IMR-90 (cell line): ENCODE measurements around the gene TRAPPC5. TPM values are rescaled to one million over a fixed set of nuclear protein-coding genes. Genes with fewer than 3 reads are reported as not detected.

Experiments
- ATAC-seq: fragments of 200-7000 bp; cut with Tn5 transposase; 2 replicates; pipeline ENCODE4 v1.9.1; 2020; ENCODE audit warnings: low read depth, mild to moderate bottlenecking, moderate library complexity
- BruUV-seq: library from RNA; stranded (reverse); fragments of 400-500 nt; replicated peaks from 2 replicates; lab custom pipeline; 2021; lab: Mats Ljungman, UMichigan
- CTCF ChIA-PET: fragments of 300-600 bp; formaldehyde crosslinking; extraction: SDS; loops from one replicate; lab custom pipeline; 2021; ENCODE audit warnings: antibody characterized with exemption; lab: Yijun Ruan, JAX
- POLR2A ChIA-PET: fragments of 300-600 bp; sonication (Branson Sonifier 250); formaldehyde crosslinking; loops from one replicate; lab custom pipeline; 2022; ENCODE audit warnings: antibody characterized with exemption; ENCODE audit not compliant: unreplicated experiment; lab: Charles Lee
- DNase-seq: peaks from one replicate; pipeline ENCODE4 v3.0.0; 2013
- H2AFZ ChIP-seq: replicated peaks from 2 replicates; pipeline ENCODE3; 2013; ENCODE audit warnings: low read length, mild to moderate bottlenecking; ENCODE audit not compliant: poor library complexity
- H2AK5ac ChIP-seq: 2 replicates; pipeline ENCODE4 v1.6.1; 2013; ENCODE audit warnings: low read depth, low read length, inconsistent platforms
- H2AK9ac ChIP-seq: replicated peaks from 2 replicates; pipeline ENCODE3; 2013; ENCODE audit warnings: mild to moderate bottlenecking, low read depth, low read length, moderate library complexity; ENCODE audit not compliant: poor library complexity
- H2BK120ac ChIP-seq: 2 replicates; pipeline ENCODE4 v1.6.1; 2013; ENCODE audit warnings: low read depth, low read length, inconsistent platforms
- H2BK15ac ChIP-seq: 3 replicates; pipeline ENCODE4 v1.6.1; 2013; ENCODE audit warnings: low read depth, low read length, inconsistent platforms
- H2BK20ac ChIP-seq: 2 replicates; pipeline ENCODE4 v1.6.1; 2013; ENCODE audit warnings: low read depth, mild to moderate bottlenecking, inconsistent platforms, low read length, moderate library complexity
- H2BK5ac ChIP-seq: 2 replicates; pipeline ENCODE4 v1.6.1; 2013; ENCODE audit warnings: mild to moderate bottlenecking, low read depth, low read length, inconsistent platforms; ENCODE audit not compliant: poor library complexity, severe bottlenecking
- H3K14ac ChIP-seq: replicated peaks from 2 replicates; pipeline ENCODE4 v1.6.1; 2013; ENCODE audit warnings: low read depth, low read length, inconsistent platforms
- H3K18ac ChIP-seq: 2 replicates; pipeline ENCODE4 v1.6.1; 2013; ENCODE audit warnings: low read depth, low read length, control low read depth
- H3K23ac ChIP-seq: 2 replicates; pipeline ENCODE4 v1.6.1; 2013; ENCODE audit warnings: low read depth, low read length, inconsistent platforms
- H3K27ac ChIP-seq: 2 replicates; pipeline ENCODE4 v1.5.1; 2013; ENCODE audit warnings: mild to moderate bottlenecking, control low read depth, low read length; ENCODE audit not compliant: insufficient read depth
- H3K27me3 ChIP-seq: 2 replicates; pipeline ENCODE4 v1.6.1; 2013; ENCODE audit warnings: low read length; ENCODE audit not compliant: control insufficient read depth, insufficient read depth
- H3K36me3 ChIP-seq: 2 replicates; pipeline ENCODE4 v1.6.1; 2013; ENCODE audit warnings: low read length, mixed read lengths; ENCODE audit not compliant: control insufficient read depth, insufficient read depth
- H3K4ac ChIP-seq: 2 replicates; pipeline ENCODE4 v1.6.1; 2013; ENCODE audit warnings: low read depth, low read length, inconsistent platforms
- H3K4me1 ChIP-seq: 2 replicates; pipeline ENCODE4 v1.6.1; 2013; ENCODE audit warnings: low read length, mixed read lengths; ENCODE audit not compliant: control insufficient read depth, insufficient read depth
- H3K4me2 ChIP-seq: 2 replicates; pipeline ENCODE4 v1.6.1; 2013; ENCODE audit warnings: low read depth, mild to moderate bottlenecking, control low read depth, low read length, moderate library complexity
- H3K4me3 ChIP-seq: 2 replicates; pipeline ENCODE4 v1.5.1; 2013; ENCODE audit warnings: low read depth, mild to moderate bottlenecking, control low read depth, low read length, moderate library complexity; ENCODE audit not compliant: insufficient read depth
- H3K56ac ChIP-seq: 2 replicates; pipeline ENCODE4 v1.6.1; 2013; ENCODE audit warnings: low read length, inconsistent platforms; ENCODE audit not compliant: insufficient read depth; ENCODE audit errors: extremely low read depth
- H3K79me1 ChIP-seq, 2 experiments: 2 replicates each; pipeline ENCODE4 v1.6.1; 2013; ENCODE audit warnings: low read length in 2 of 2, inconsistent platforms in 1 of 2, low read depth in 1 of 2
- H3K9ac ChIP-seq: 2 replicates; pipeline ENCODE4 v1.6.1; 2013; ENCODE audit warnings: low read depth, low read length, control low read depth
- H3K9me1 ChIP-seq: 2 replicates; pipeline ENCODE4 v1.6.1; 2013; ENCODE audit warnings: low read length, inconsistent platforms; ENCODE audit not compliant: insufficient read depth
- H3K9me3 ChIP-seq: 2 replicates; pipeline ENCODE4 v1.6.1; 2013; ENCODE audit warnings: low read length; ENCODE audit not compliant: control insufficient read depth, insufficient read depth
- H4K20me1 ChIP-seq: 2 replicates; pipeline ENCODE4 v1.6.1; 2013; ENCODE audit warnings: low read length, inconsistent platforms; ENCODE audit not compliant: insufficient read depth
- H4K5ac ChIP-seq: 2 replicates; pipeline ENCODE4 v1.6.1; 2013; ENCODE audit warnings: mild to moderate bottlenecking, low read depth, low read length, control low read depth
- H4K8ac ChIP-seq, 2 experiments: 2 replicates each; pipeline ENCODE4 v1.6.1; 2013; ENCODE audit warnings: low read depth in 2 of 2, low read length in 2 of 2, control low read depth in 1 of 2, inconsistent platforms in 1 of 2
- H4K91ac ChIP-seq: 2 replicates; pipeline ENCODE4 v1.6.1; 2013; ENCODE audit warnings: low read depth, low read length, inconsistent platforms; ENCODE audit not compliant: insufficient read depth
- CEBPB ChIP-seq: IDR thresholded peaks from 2 replicates; pipeline ENCODE4 v1.6.1; 2012; ENCODE audit warnings: low read depth, low read length, improper control_type of control experiment
- CHD1 ChIP-seq: IDR thresholded peaks from 2 replicates; pipeline ENCODE4 v1.6.1; 2012; ENCODE audit warnings: low read depth, low read length, improper control_type of control experiment
- MAFK ChIP-seq: IDR thresholded peaks from 2 replicates; pipeline ENCODE4 v1.6.1; 2012; ENCODE audit warnings: low read depth, low read length, improper control_type of control experiment
- MXI1 ChIP-seq: IDR thresholded peaks from 2 replicates; pipeline ENCODE4 v1.6.1; 2012; ENCODE audit warnings: low read depth, mild to moderate bottlenecking, low read length, moderate library complexity, borderline replicate concordance
- NFE2L2 ChIP-seq: fragments of 150-350 bp; IDR thresholded peaks from 2 replicates; pipeline ENCODE4 v1.6.1; 2016; ENCODE audit warnings: low read depth, mild to moderate bottlenecking, low read length
- SMC3 ChIP-seq: fragments of 150-350 bp; IDR thresholded peaks from 2 replicates; pipeline ENCODE4 v1.6.1; 2016; ENCODE audit warnings: low read depth, mild to moderate bottlenecking, antibody characterized with exemption, low read length, moderate library complexity
- WGBS, 2 experiments: methylation state at CpG; one replicate each; pipeline versions ENCODE4 v1.1.5 to v1.1.7; 2013; ENCODE audit warnings: missing lambda C conversion rate in 2 of 2; ENCODE audit not compliant: insufficient read length in 1 of 2; ENCODE audit errors: extremely low coverage in 2 of 2; 5-methylcytosine and 5-hydroxymethylcytosine counted together
- dilution Hi-C: fragments of 300-500 bp; cut with HindIII; formaldehyde crosslinking; loops from one replicate; pipeline ENCODE4 v1.14.3; 2018; ENCODE audit warnings: low sequenced_read_pairs; ENCODE audit not compliant: unreplicated experiment
- in situ Hi-C: fragments of 300-500 bp; cut with MboI; formaldehyde crosslinking; loops from 3 replicates; pipeline ENCODE4 v1.14.3; 2019; ENCODE audit warnings: low sequenced_read_pairs, inconsistent platforms, mixed read lengths
- intact Hi-C: fragments of 100-400 bp; cut with micrococcal nuclease; formaldehyde crosslinking; loops from 2 replicates; pipeline ENCODE4 v1.10.0; 2022
- polyA plus RNA-seq, 3 experiments: library from polyadenylated mRNA; depleted of rRNA; stranded (reverse); fragments of >200 nt; gene quantifications; 2 replicates each; pipeline ENCODE4 v1.2.3, GENCODE V29; 2012; ENCODE audit warnings: low replicate concordance in 1 of 3
- total RNA-seq: library from RNA; depleted of rRNA; stranded (reverse); fragments of >200 nt; gene quantifications from 2 replicates; pipeline ENCODE4 v1.2.3, GENCODE V29; 2012
- TF ChIP-seq, protein P1 (sequence below): conservative IDR thresholded peaks from 2 replicates; pipeline ENCODE4 v1.5.1; 2012; ENCODE audit warnings: mild to moderate bottlenecking, low read depth, low read length, improper control_type of control experiment
- TF ChIP-seq, protein P2 (sequence below): fragments of 150-350 bp; IDR thresholded peaks from 2 replicates; pipeline ENCODE4 v1.6.1; 2016; ENCODE audit warnings: low read depth, mild to moderate bottlenecking, low read length, moderate library complexity, borderline replicate concordance
- TF ChIP-seq, protein P3 (sequence below): fragments of 150-350 bp; IDR thresholded peaks from 2 replicates; pipeline ENCODE4 v1.6.1; 2017; ENCODE audit warnings: mild to moderate bottlenecking, antibody characterized with exemption, low read length, low read depth

TRAPPC5 gene
- total and polyA plus RNA-seq, 2 of the 4 experiments (the other 2 are of a cell fraction) = 54.7 to 109 TPM

DNA sequence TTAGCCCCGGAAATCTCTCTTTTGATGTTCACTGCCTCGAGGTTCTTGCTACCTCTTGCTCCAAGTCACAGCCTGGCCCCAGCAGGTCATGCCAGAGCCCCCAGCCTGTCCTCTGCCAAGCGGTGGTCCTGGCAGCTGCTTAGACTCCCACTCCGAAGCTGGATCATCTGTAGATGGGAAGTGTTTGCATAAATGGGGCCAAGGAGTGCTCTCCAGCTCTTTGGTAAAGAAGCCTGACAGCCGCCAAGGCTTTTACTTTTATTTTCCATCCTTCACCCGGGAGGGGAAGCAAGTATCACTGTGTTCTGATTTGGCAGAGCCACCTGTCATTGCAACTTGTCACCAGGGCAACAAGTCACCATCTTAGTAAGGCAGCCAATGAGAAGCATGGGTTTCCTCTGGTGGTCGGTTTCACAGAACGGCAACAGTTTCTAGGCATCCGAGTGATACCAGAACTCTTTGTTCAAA, 22.4 kb upstream of the TRAPPC5 start:
- Histone ChIP-seq H3K23ac (no peak overlapping the region), H3K27me3 (peaks cover 10% of the 10 kb centered on the region), H3K79me1 (no peaks in the 10 kb centered on the region), H3K14ac (no peak overlapping the region), H2AK5ac (no peak overlapping the region), H3K9me3 (no peaks in the 10 kb centered on the region), H4K91ac (no peak overlapping the region), H4K5ac (no peak overlapping the region), H2AK9ac (no peak overlapping the region), H3K56ac (no peak overlapping the region), H3K4me3 (no peak overlapping the region), H2BK5ac (no peak overlapping the region), H2BK20ac (no peak overlapping the region), H2AFZ (no peak overlapping the region), H4K20me1 (no peaks in the 10 kb centered on the region), H3K27ac (no peak overlapping the region), H3K9me1 (no peaks in the 10 kb centered on the region), H3K18ac (no peak overlapping the region), H2BK120ac (no peak overlapping the region), H3K4me2 (no peak overlapping the region; the same call in 1 of the 2 replicates), H2BK15ac (no peak overlapping the region), H3K9ac (no peak overlapping the region), H3K4me1 (no peaks in the 10 kb centered on the region), H3K36me3 (no peaks in the 10 kb centered on the region), H4K8ac (no peak overlapping the region), H3K4ac (no peak overlapping the region)
- POLR2A ChIA-PET = no interaction called here
- no peak for DNase-seq
- WGBS, 2 experiments = 7% methylated on average over 3 of the region's 9 CpGs; no CpG with 5 or more reads in 1 of the 2 experiments
- TF ChIP-seq SMC3 = no peak
- no peak for TF ChIP-seq CEBPB
- TF ChIP-seq, protein P1, sequence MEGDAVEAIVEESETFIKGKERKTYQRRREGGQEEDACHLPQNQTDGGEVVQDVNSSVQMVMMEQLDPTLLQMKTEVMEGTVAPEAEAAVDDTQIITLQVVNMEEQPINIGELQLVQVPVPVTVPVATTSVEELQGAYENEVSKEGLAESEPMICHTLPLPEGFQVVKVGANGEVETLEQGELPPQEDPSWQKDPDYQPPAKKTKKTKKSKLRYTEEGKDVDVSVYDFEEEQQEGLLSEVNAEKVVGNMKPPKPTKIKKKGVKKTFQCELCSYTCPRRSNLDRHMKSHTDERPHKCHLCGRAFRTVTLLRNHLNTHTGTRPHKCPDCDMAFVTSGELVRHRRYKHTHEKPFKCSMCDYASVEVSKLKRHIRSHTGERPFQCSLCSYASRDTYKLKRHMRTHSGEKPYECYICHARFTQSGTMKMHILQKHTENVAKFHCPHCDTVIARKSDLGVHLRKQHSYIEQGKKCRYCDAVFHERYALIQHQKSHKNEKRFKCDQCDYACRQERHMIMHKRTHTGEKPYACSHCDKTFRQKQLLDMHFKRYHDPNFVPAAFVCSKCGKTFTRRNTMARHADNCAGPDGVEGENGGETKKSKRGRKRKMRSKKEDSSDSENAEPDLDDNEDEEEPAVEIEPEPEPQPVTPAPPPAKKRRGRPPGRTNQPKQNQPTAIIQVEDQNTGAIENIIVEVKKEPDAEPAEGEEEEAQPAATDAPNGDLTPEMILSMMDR = no peak
- TF ChIP-seq MAFK = no peak
- no peak for TF ChIP-seq NFE2L2
- TF ChIP-seq CHD1 = no peak
- no peak for TF ChIP-seq MXI1
- TF ChIP-seq, protein P2, sequence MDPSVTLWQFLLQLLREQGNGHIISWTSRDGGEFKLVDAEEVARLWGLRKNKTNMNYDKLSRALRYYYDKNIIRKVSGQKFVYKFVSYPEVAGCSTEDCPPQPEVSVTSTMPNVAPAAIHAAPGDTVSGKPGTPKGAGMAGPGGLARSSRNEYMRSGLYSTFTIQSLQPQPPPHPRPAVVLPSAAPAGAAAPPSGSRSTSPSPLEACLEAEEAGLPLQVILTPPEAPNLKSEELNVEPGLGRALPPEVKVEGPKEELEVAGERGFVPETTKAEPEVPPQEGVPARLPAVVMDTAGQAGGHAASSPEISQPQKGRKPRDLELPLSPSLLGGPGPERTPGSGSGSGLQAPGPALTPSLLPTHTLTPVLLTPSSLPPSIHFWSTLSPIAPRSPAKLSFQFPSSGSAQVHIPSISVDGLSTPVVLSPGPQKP = no peak
- TF ChIP-seq, protein P3, sequence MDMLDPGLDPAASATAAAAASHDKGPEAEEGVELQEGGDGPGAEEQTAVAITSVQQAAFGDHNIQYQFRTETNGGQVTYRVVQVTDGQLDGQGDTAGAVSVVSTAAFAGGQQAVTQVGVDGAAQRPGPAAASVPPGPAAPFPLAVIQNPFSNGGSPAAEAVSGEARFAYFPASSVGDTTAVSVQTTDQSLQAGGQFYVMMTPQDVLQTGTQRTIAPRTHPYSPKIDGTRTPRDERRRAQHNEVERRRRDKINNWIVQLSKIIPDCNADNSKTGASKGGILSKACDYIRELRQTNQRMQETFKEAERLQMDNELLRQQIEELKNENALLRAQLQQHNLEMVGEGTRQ = no peak
- no peak for ATAC-seq
- intact Hi-C loops (no loop called here), in situ Hi-C loops (no loop called here), dilution Hi-C loops (no loop called here)
- no TSS peak for BruUV-seq
- CTCF ChIA-PET = interaction anchor here (0.9 kb wide), 1 partner anchor 23 kb away, joined by 4 read pairs; the partner anchor contains the start of gene TRAPPC5
